Measurements from ENCODE around the gene CFAP58. TPM values are rescaled to one million over a fixed set of nuclear protein-coding genes. Genes with fewer than 3 reads are reported as not detected.

Gene CFAP58
- total RNA-seq, 1 donor from 2014 or later = 1.1 TPM

GRCh38 chr10:104337985-104338735, 15.5 kb upstream of the CFAP58 start, which contains the start of gene ITPRIP:
ITPRIP (minus strand) TSS chr10:104338465; CDS start chr10:104316051, 22,414 bp downstream.
- Histone ChIP-seq H3K27me3 (ENCODE audit: low read depth) (no peaks in the 10 kb centered on the region), H3K27ac (peak within 1 kb of the TSS; percentile 99), H3K4me3 (peak within 1 kb of the TSS; percentile 97), H3K9me3 (no peaks in the 10 kb centered on the region), H3K4me1 (peaks cover 57% of the 10 kb centered on the region), H3K36me3 (no peaks in the 10 kb centered on the region)
- intact Hi-C loops (cut with DNase I) = no loop called here
- ATAC-seq (peak; percentile 86 to 87), DNase-seq (peak; percentile 89)
- peak; percentile 23 for TF ChIP-seq CTCF (IDR thresholded peaks at IDR 0.05)

GRCh38 chr10:104339469-104340110, 14.0 kb upstream of the CFAP58 start:
- H3K4me1 ChIP-seq = peaks cover 44% of the 10 kb centered on the region
- H3K27me3 ChIP-seq (ENCODE audit: low read depth) = no peaks in the 10 kb centered on the region
- H3K27ac ChIP-seq = peak overlapping the region; percentile 99
- intact Hi-C loops (cut with DNase I) = no loop called here
- peak overlapping the region; percentile 97 for H3K4me3 ChIP-seq
- no peaks in the 10 kb centered on the region for H3K36me3 ChIP-seq
- DNase-seq (no peak), ATAC-seq (peak; percentile 42 to 61)
- TF ChIP-seq CTCF (IDR thresholded peaks at IDR 0.05) = no peak
- H3K9me3 ChIP-seq = no peaks in the 10 kb centered on the region

- Histone ChIP-seq H3K27ac (peak overlapping the region; percentile 99), H3K4me3 (peak overlapping the region; percentile 97), H3K36me3 (no peaks in the 10 kb centered on the region), H3K4me1 (peaks cover 39% of the 10 kb centered on the region), H3K9me3 (no peaks in the 10 kb centered on the region), H3K27me3 (ENCODE audit: low read depth) (no peaks in the 10 kb centered on the region)
- intact Hi-C loops (cut with DNase I) = no loop called here
- ATAC-seq = peak; percentile 35 to 58
- DNase-seq = no peak
- no peak for TF ChIP-seq CTCF (IDR thresholded peaks at IDR 0.05)
These were observed 13.5 kb upstream of the CFAP58 start for GRCh38 chr10:104340111-104340526.

GRCh38 chr10:104340641-104341040, 13.0 kb upstream of the CFAP58 start:
- peak overlapping the region; percentile 99 for H3K27ac ChIP-seq
- H3K27me3 ChIP-seq (ENCODE audit: low read depth) = no peaks in the 10 kb centered on the region
- ATAC-seq = no peak
- peaks cover 34% of the 10 kb centered on the region for H3K4me1 ChIP-seq
- no peak for TF ChIP-seq CTCF (IDR thresholded peaks at IDR 0.05)
- no peaks in the 10 kb centered on the region for H3K9me3 ChIP-seq
- H3K36me3 ChIP-seq = no peaks in the 10 kb centered on the region
- intact Hi-C loops (cut with DNase I) = no loop called here
- DNase-seq = no peak
- no peak overlapping the region for H3K4me3 ChIP-seq

- H3K4me1 ChIP-seq = peaks cover 20% of the 10 kb centered on the region
- intact Hi-C loops (cut with DNase I) = no loop called here
- H3K9me3 ChIP-seq = no peaks in the 10 kb centered on the region
- H3K36me3 ChIP-seq = no peaks in the 10 kb centered on the region
- no peaks in the 10 kb centered on the region for H3K27me3 ChIP-seq (ENCODE audit: low read depth)
- ATAC-seq (no peak), DNase-seq (no peak)
- TF ChIP-seq CTCF (IDR thresholded peaks at IDR 0.05) = no peak
- no peak overlapping the region for H3K27ac ChIP-seq
- H3K4me3 ChIP-seq = no peak overlapping the region
These were observed 10.7 kb upstream of the CFAP58 start for GRCh38 chr10:104342941-104343411.

All from lower lobe of right lung (tissue), 2 donors.